H1 (cell line): ENCODE measurements around the gene FMNL2. TPM values are rescaled to one million over a fixed set of nuclear protein-coding genes. Genes with fewer than 3 reads are reported as not detected.

Experiments used
- PHF8 ChIP-seq: fragments of 200-600 bp; sonication (generic); conservative IDR thresholded peaks from 2 replicates; pipeline ENCODE4 v1.7.1; 2012; ENCODE audit warnings: low read depth, mild to moderate bottlenecking, inconsistent platforms, low read length, moderate library complexity
- RAD21 ChIP-seq, 2 experiments: IDR thresholded peaks in 1 of 2; conservative IDR thresholded peaks in 1 of 2; 2 replicates each; pipeline ENCODE4 v1.6.1; 2011; ENCODE audit warnings: low read depth in 2 of 2, low read length in 2 of 2, improper control_type of control experiment in 1 of 2, inconsistent platforms in 1 of 2, mild to moderate bottlenecking in 1 of 2, moderate library complexity in 1 of 2
- RNF2 ChIP-seq: fragments of 200-900, 300-1000 bp; sonication (generic); IDR thresholded peaks from 2 replicates; pipeline ENCODE4 v1.7.1; 2016; ENCODE audit warnings: borderline replicate concordance, low read depth, mild to moderate bottlenecking, antibody characterized with exemption, low read length; ENCODE audit not compliant: poor library complexity, severe bottlenecking; ENCODE audit errors: missing control alignments
- SP1 ChIP-seq: IDR thresholded peaks from 2 replicates; pipeline ENCODE4 v1.6.1; 2011; ENCODE audit warnings: low read depth, low read length
- SP2 ChIP-seq: IDR thresholded peaks from 2 replicates; pipeline ENCODE4 v1.6.1; 2012; ENCODE audit warnings: mild to moderate bottlenecking, low read length, inconsistent platforms
- polyA plus RNA-seq, 7 experiments: library from polyadenylated mRNA; depleted of rRNA in 3 of 7; stranded (reverse) in 5 of 7; unstranded in 2 of 7; fragments of >200 nt in 5 of 7; fragments of 200-250 nt in 2 of 7; gene quantifications; 1 replicate in 5 of 7; 2 replicates in 1 of 7; 4 replicates in 1 of 7; pipeline versions ENCODE4 v1.2.1 to v1.2.3, GENCODE V29; 2011 to 2013; ENCODE audit warnings: missing spikeins in 2 of 7, mixed read lengths in 2 of 7
- total RNA-seq: library from RNA; stranded (reverse); fragmentation: NEBNext Ultra II Directional; extraction: Animal tissue kit (Norgen Biotek cat#: 25700); gene quantifications from 2 replicates; pipeline ENCODE4 v1.2.1, GENCODE V29; 2021

FMNL2 gene
- total and polyA plus RNA-seq, 2 of the 8 experiments (the other 6 are each of a cell fraction or from before 2014, with no cell fraction given), result 15.5 to 45.1 TPM

- TF ChIP-seq RAD21 (IDR thresholded peaks at IDR 0.05 in 1 of 2, conservative IDR thresholded peaks at IDR 0.05 in 1 of 2; ENCODE audit: low read depth in 2 of 2, low read length in 2 of 2), result no peak
- no peak for TF ChIP-seq RNF2
- TF ChIP-seq PHF8, result no peak
- TF ChIP-seq SP1, result no peak
- TF ChIP-seq SP2, result no peak
These were observed 231.7 kb downstream of the FMNL2 start (continued) for GRCh38 chr2:152566728-152567069.
